Left lung (tissue), 10 donors: ENCODE data around the gene RUFY1. TPM values are rescaled to one million over a fixed set of nuclear protein-coding genes. Genes with fewer than 3 reads are reported as not detected.
A peak's percentile ranks its signal among the peaks of the same experiment; 100 is the strongest.

Experiments used
- ATAC-seq: fragments of 200-7000 bp; cut with Tn5 transposase; one replicate; pipeline ENCODE4 v1.9.1; 2020; ENCODE audit warnings: moderate library complexity
- DNase-seq, 4 donors: peaks; one replicate each; pipeline ENCODE4 v3.0.0-alpha.2; 2013 to 2020
- H3K27ac ChIP-seq, 2 donors: fragments of 200-600 bp; sonication (generic) in 1 of 2; one replicate each; pipeline versions ENCODE4 v1.5.0 to v1.8.0; 2020 to 2021
- H3K27me3 ChIP-seq, 2 donors: fragments of 200-600 bp; sonication (generic) in 1 of 2; one replicate each; pipeline versions ENCODE4 v1.5.0 to v1.8.0; 2020 to 2021
- H3K36me3 ChIP-seq, 2 donors: fragments of 200-600 bp; sonication (generic) in 1 of 2; one replicate each; pipeline versions ENCODE4 v1.5.0 to v1.8.0; 2020 to 2021
- H3K4me1 ChIP-seq, 2 donors: fragments of 200-600 bp; one replicate each; pipeline ENCODE4 v1.8.0; 2021
- H3K4me3 ChIP-seq, 2 donors: fragments of 200-600 bp; sonication (generic) in 1 of 2; one replicate each; pipeline versions ENCODE4 v1.5.0 to v1.8.0; 2020 to 2021; ENCODE audit warnings: mild to moderate bottlenecking in 1 of 2
- H3K9me3 ChIP-seq, 2 donors: fragments of 200-600 bp; sonication (generic) in 1 of 2; one replicate each; pipeline versions ENCODE4 v1.5.0 to v1.8.0; 2020 to 2021
- CTCF ChIP-seq, 2 donors: fragments of 200-600 bp; sonication (generic) in 1 of 2; IDR thresholded peaks; one replicate each; pipeline versions ENCODE4 v1.5.0 to v1.8.0; 2021; ENCODE audit warnings: antibody characterized with exemption in 2 of 2
- intact Hi-C, 2 donors: fragments of 100-400 bp; cut with DNase I; formaldehyde crosslinking; loops; one replicate each; pipeline versions ENCODE4 v1.11.2 to v1.14.2; 2022
- polyA plus RNA-seq, 6 donors: library from polyadenylated mRNA; unstranded; fragments of 120-200 nt; gene quantifications; one replicate each; pipeline ENCODE4 v1.2.1, GENCODE V29; 2013; ENCODE audit not compliant: insufficient read length in 6 of 6
- total RNA-seq, 2 donors: library from RNA; stranded (reverse); fragmentation: NEBNext Ultra II Directional; extraction: Animal tissue kit (Norgen Biotek cat#: 25700); gene quantifications; one replicate each; pipeline ENCODE4 v1.2.1, GENCODE V29; 2021
- donor health status: DM: no; HTN: yes; CAD: no.
- donor health status: DM: no; HTN: no; CAD: no.

The RUFY1 gene
- total and polyA plus RNA-seq, 8 donors, result 47.9 to 84.9 (median 77.9) TPM

DNA sequence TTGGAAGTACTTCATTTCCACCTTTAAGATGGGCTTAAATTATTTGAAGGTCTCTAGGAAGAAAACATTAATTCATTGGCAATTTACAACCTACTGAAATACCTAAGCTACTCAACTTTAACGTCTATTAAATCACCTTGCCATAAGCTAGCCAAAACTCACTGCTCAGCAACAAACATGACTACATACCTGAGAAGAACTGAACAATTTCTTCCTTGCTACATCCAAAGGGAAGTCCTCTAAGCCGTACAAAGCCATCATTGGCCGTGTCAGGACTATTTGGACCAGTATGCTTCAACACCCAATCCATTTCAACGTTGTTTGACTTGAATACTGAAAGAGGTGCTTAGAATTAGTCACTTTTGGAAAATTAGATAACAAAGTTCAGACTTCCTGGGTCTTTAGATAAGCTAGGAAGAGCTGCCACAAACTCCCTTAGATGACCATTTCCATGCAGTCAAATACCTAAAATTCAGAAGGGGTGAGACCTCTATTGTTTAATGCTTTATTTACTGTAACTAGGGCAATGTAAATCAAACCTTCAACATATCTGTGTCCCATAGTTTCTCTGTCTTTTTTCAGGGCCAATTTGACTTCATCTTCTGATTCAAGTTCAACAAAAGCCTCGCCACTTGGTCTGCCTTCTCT, 70.5 kb downstream of the RUFY1 start:
- Histone ChIP-seq H3K36me3 (peaks cover 0 to 60% of the 10 kb centered on the region in 2 donors), H3K9me3 (no peaks in the 10 kb centered on the region), H3K27me3 (no peaks in the 10 kb centered on the region), H3K4me1 (peaks cover 26 to 70% of the 10 kb centered on the region in 2 donors), H3K4me3 (peak overlapping the region; percentile 66 to 96), H3K27ac (no peak overlapping the region)
- ATAC-seq (no peak), DNase-seq (peak in 1 of 4 donors; percentile 4)
- TF ChIP-seq CTCF (IDR thresholded peaks at IDR 0.05), result no peak
- intact Hi-C loops, result no loop called here

- Histone ChIP-seq H3K27me3 (no peaks in the 10 kb centered on the region), H3K36me3 (peaks cover 0 to 52% of the 10 kb centered on the region in 2 donors), H3K4me1 (peaks cover 26 to 61% of the 10 kb centered on the region in 2 donors), H3K4me3 (peak overlapping the region; percentile 66 to 96), H3K9me3 (no peaks in the 10 kb centered on the region), H3K27ac (peak overlapping the region; percentile 89 to 99)
- ATAC-seq (no peak), DNase-seq (peak in 1 of 4 donors; percentile 14)
- intact Hi-C loops, result no loop called here
- TF ChIP-seq CTCF (IDR thresholded peaks at IDR 0.05), result no peak
Measured at GRCh38 chr5:179621551-179622214, 71.3 kb downstream of the RUFY1 start.

DNA sequence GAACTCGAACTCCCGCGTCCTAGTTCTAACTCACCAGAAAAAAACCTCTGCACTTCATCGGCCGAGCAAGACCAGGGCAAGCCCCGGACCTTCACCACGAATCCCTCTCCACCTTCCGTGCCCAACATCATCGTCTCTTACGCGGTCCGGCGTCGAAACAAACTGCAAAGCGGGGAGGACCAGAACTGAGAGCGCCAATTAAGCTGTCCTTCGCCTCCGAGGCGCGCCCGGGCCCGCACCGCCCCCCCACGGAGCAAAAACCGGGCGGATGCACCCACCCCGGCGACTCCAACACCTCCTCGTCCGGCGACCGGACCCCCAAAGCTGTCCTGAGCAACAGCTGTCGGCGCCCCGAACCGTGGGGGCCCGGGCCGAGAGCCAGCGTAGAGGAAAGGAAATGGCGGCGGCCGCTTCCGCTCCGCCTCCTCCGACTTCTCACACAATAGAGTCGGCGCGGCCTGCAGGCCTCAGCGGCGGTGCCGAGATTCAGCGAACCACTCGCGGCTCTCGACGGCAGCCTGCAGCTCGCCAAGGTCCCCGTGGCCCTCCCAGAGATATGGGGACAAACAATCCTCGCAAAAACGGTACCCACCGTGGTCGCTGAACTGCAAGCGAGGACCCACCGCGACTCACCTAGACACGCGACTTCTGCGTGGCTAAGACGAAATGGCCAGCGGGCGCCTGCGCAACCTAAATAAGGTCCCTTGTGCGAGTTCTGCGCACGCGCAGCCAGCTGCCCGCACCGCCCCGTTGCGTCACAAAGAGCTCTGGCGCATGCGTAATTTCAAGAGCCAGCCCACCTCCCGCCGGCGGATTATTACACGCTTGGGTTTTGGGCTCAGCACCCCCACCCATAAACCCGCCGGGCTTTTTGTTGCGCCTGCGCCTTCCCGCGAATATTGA, 72.9 kb downstream of the RUFY1 start, which contains the start of gene HNRNPH1:
TSS of gene HNRNPH1 (minus strand) at position 669 of the 903 bp plus-strand sequence. CDS start at position 131, 538 bp downstream.
- intact Hi-C loops, result no loop called here
- DNase-seq (peak; percentile 98 to 100 (median 98)), ATAC-seq (peak; percentile 88)
- H3K9me3 ChIP-seq, result no peaks in the 10 kb centered on the region
- peak within 1 kb of the TSS; percentile 99 to 100 for H3K27ac ChIP-seq
- H3K27me3 ChIP-seq, result no peaks in the 10 kb centered on the region
- H3K4me3 ChIP-seq, result peak within 1 kb of the TSS; percentile 86 to 96
- TF ChIP-seq CTCF (IDR thresholded peaks at IDR 0.05), result peak; percentile 2 to 32
- peaks cover 0 to 36% of the 10 kb centered on the region in 2 donors for H3K36me3 ChIP-seq
- peaks cover 26 to 48% of the 10 kb centered on the region in 2 donors for H3K4me1 ChIP-seq

DNA sequence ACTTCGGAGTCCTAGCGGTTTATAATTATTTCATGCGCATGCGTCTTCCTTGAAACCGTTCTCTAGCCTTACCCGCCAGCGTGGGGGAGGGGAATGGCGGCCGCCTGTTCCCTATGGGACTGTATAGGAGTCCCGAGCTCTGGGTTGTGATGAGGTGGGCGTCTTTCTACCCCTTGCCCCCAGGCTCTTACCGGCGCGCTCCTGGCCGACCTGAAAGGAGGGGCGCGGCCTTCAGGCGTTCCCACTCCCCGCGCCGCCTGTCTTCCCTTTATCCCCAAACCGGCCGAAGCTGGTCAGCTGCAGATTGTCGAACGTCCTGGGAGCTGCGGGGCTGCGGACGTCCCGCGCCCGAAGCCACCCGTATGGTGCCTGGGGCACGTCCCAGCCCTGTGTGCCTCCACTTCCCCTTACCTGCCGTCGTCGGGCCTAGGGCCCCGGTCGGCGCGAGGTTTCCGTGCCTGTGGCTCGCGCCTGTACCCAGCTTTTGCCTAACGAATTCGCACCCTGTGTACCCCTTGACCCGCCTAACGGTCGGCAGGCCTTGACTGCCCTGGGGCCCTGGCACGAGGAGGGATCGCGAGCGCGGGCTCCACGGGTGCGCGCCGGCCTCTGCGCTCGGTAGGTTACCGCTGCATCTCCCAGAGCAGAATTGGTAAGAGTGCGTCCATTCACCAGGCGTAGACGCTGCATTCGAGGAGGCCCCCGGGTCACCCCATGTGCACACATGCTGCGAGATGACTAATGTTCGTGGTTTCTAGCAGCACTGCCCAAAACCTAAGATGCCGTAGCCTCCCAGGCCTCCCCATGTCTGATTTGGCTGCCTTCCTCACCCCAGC, 73.8 kb downstream of the RUFY1 start:
- ATAC-seq (peak; percentile 25), DNase-seq (peak in 2 of 4 donors; percentile 54 to 86)
- H3K27me3 ChIP-seq, result no peaks in the 10 kb centered on the region
- H3K4me1 ChIP-seq, result peaks cover 23 to 39% of the 10 kb centered on the region in 2 donors
- H3K27ac ChIP-seq, result peak overlapping the region; percentile 99 to 100
- peak overlapping the region; percentile 86 to 96 for H3K4me3 ChIP-seq
- H3K36me3 ChIP-seq, result peaks cover 0 to 27% of the 10 kb centered on the region in 2 donors
- H3K9me3 ChIP-seq, result no peaks in the 10 kb centered on the region
- intact Hi-C loops, result no loop called here
- no peak for TF ChIP-seq CTCF (IDR thresholded peaks at IDR 0.05)
